H9 (cell line): Measurements from ENCODE around the gene CACNA2D3. TPM values are rescaled to one million over a fixed set of nuclear protein-coding genes. Genes with fewer than 3 reads are reported as not detected.

ENCODE experiments used
- DNase-seq: peaks from one replicate; pipeline ENCODE4 v3.0.0-alpha.2; 2017
- H2AFZ ChIP-seq: one replicate; pipeline ENCODE4 v1.6.1; 2013; ENCODE audit warnings: mild to moderate bottlenecking, low read length, control low read depth, moderate library complexity
- H2AK5ac ChIP-seq: 2 replicates; pipeline ENCODE4 v1.6.1; 2013; ENCODE audit warnings: low read length, control low read depth, mixed read lengths; ENCODE audit not compliant: insufficient read length
- H2BK120ac ChIP-seq: one replicate; pipeline ENCODE4 v1.6.1; 2013; ENCODE audit warnings: low read depth, mild to moderate bottlenecking, low read length, control low read depth, inconsistent platforms; ENCODE audit not compliant: poor library complexity, severe bottlenecking
- H2BK12ac ChIP-seq: 2 replicates; pipeline ENCODE4 v1.6.1; 2013; ENCODE audit warnings: low read length, control low read depth, mixed read lengths, low read depth; ENCODE audit not compliant: insufficient read length
- H2BK15ac ChIP-seq: 2 replicates; pipeline ENCODE4 v1.6.1; 2013; ENCODE audit warnings: low read depth, low read length, control low read depth
- H2BK20ac ChIP-seq: one replicate; pipeline ENCODE4 v1.6.1; 2013; ENCODE audit warnings: low read depth, mild to moderate bottlenecking, low read length, control low read depth, inconsistent platforms; ENCODE audit not compliant: poor library complexity, severe bottlenecking
- H2BK5ac ChIP-seq: 2 replicates; pipeline ENCODE4 v1.6.1; 2013; ENCODE audit warnings: low read length, control low read depth, mixed read lengths; ENCODE audit not compliant: insufficient read length
- H3K14ac ChIP-seq: 2 replicates; pipeline ENCODE4 v1.6.1; 2013; ENCODE audit warnings: low read length, control low read depth; ENCODE audit not compliant: insufficient read depth
- H3K18ac ChIP-seq: 2 replicates; pipeline ENCODE4 v1.6.1; 2013; ENCODE audit warnings: low read depth, mild to moderate bottlenecking, mixed read lengths, low read length, control low read depth; ENCODE audit not compliant: insufficient read length
- H3K23ac ChIP-seq: 2 replicates; pipeline ENCODE4 v1.6.1; 2013; ENCODE audit warnings: low read length, control low read depth, mixed read lengths, low read depth; ENCODE audit not compliant: insufficient read length
- H3K23me2 ChIP-seq: 2 replicates; pipeline ENCODE4 v1.6.1; 2013; ENCODE audit warnings: low read depth, mild to moderate bottlenecking, mixed read lengths, low read length, control low read depth; ENCODE audit not compliant: insufficient read length, poor library complexity, severe bottlenecking
- H3K27ac ChIP-seq: 2 replicates; pipeline ENCODE4 v1.5.1; 2013; ENCODE audit warnings: low read length, control low read depth, mixed read lengths, low read depth; ENCODE audit not compliant: insufficient read length
- H3K27me3 ChIP-seq: 2 replicates; pipeline ENCODE4 v1.6.1; 2013; ENCODE audit warnings: low read length, control low read depth, inconsistent platforms; ENCODE audit not compliant: insufficient read depth
- H3K4ac ChIP-seq: 2 replicates; pipeline ENCODE4 v1.6.1; 2013; ENCODE audit warnings: low read depth, mild to moderate bottlenecking, control low read depth, inconsistent platforms, low read length, moderate library complexity
- H3K4me1 ChIP-seq: 2 replicates; pipeline ENCODE4 v1.6.1; 2013; ENCODE audit warnings: low read length, control low read depth, inconsistent platforms; ENCODE audit not compliant: insufficient read depth
- H3K4me2 ChIP-seq: 2 replicates; pipeline ENCODE4 v1.6.1; 2013; ENCODE audit warnings: low read length, control low read depth, mixed read lengths; ENCODE audit not compliant: insufficient read length, insufficient read depth
- H3K56ac ChIP-seq: 2 replicates; pipeline ENCODE4 v1.6.1; 2013; ENCODE audit warnings: low read depth, mild to moderate bottlenecking, mixed read lengths, low read length, control low read depth; ENCODE audit not compliant: insufficient read length
- H3K79me1 ChIP-seq: 2 replicates; pipeline ENCODE4 v1.6.1; 2013; ENCODE audit warnings: low read depth, mild to moderate bottlenecking, moderate library complexity, low read length, control low read depth, inconsistent platforms; ENCODE audit not compliant: insufficient read depth, poor library complexity, severe bottlenecking
- H3K79me2 ChIP-seq: 2 replicates; pipeline ENCODE4 v1.6.1; 2013; ENCODE audit warnings: low read length, control low read depth, inconsistent platforms; ENCODE audit not compliant: insufficient read depth
- H3K9ac ChIP-seq: 2 replicates; pipeline ENCODE4 v1.6.1; 2013; ENCODE audit warnings: low read length, control low read depth, mixed read lengths; ENCODE audit not compliant: insufficient read length; ENCODE audit errors: extremely low read depth
- H3K9me3 ChIP-seq: one replicate; pipeline ENCODE4 v1.6.1; 2013; ENCODE audit warnings: low read depth, low read length, inconsistent platforms; ENCODE audit not compliant: control insufficient read depth
- H3T11ph ChIP-seq: one replicate; pipeline ENCODE4 v1.6.1; 2013; ENCODE audit warnings: mild to moderate bottlenecking, low read length, control low read depth, inconsistent platforms
- H4K20me1 ChIP-seq: one replicate; pipeline ENCODE4 v1.6.1; 2013; ENCODE audit not compliant: control insufficient read depth, insufficient read length, insufficient read depth
- H4K5ac ChIP-seq: 2 replicates; pipeline ENCODE4 v1.6.1; 2013; ENCODE audit warnings: low read depth, mild to moderate bottlenecking, mixed read lengths, low read length, control low read depth; ENCODE audit not compliant: insufficient read length
- H4K8ac ChIP-seq: replicated peaks from 2 replicates; pipeline ENCODE4 v1.6.1; 2013; ENCODE audit warnings: low read length, control low read depth, mixed read lengths, low read depth; ENCODE audit not compliant: insufficient read length
- H4K91ac ChIP-seq: 2 replicates; pipeline ENCODE4 v1.6.1; 2013; ENCODE audit warnings: low read depth, mild to moderate bottlenecking, moderate library complexity, mixed read lengths, low read length, control low read depth; ENCODE audit not compliant: insufficient read length
- H3K27ac Mint-ChIP-seq, 3 experiments: 2 replicates in 2 of 3; 3 replicates in 1 of 3; pipeline ENCODE4 v1.8.0; 2020 to 2021; ENCODE audit warnings: mixed read lengths in 3 of 3, mild to moderate bottlenecking in 1 of 3, moderate library complexity in 1 of 3
- H3K27me3 Mint-ChIP-seq: 2 replicates; pipeline ENCODE4 v1.8.0; 2021; ENCODE audit warnings: low read depth, mild to moderate bottlenecking, moderate library complexity, mixed read lengths
- H3K36me3 Mint-ChIP-seq, 3 experiments: 2 replicates in 2 of 3; 3 replicates in 1 of 3; pipeline ENCODE4 v1.8.0; 2020 to 2021; ENCODE audit warnings: low read depth in 3 of 3, mixed read lengths in 3 of 3; ENCODE audit not compliant: insufficient read depth in 1 of 3
- H3K4me1 Mint-ChIP-seq, 2 experiments: 2 replicates each; pipeline ENCODE4 v1.8.0; 2020; ENCODE audit warnings: mixed read lengths in 2 of 2
- H3K4me3 Mint-ChIP-seq, 2 experiments: 2 replicates in 1 of 2; 3 replicates in 1 of 2; pipeline ENCODE4 v1.8.0; 2020 to 2021; ENCODE audit warnings: mild to moderate bottlenecking in 2 of 2, mixed read lengths in 2 of 2, moderate library complexity in 1 of 2
- H3K9me3 Mint-ChIP-seq, 2 experiments: 2 replicates in 1 of 2; 3 replicates in 1 of 2; pipeline ENCODE4 v1.8.0; 2020; ENCODE audit warnings: mild to moderate bottlenecking in 2 of 2, mixed read lengths in 2 of 2, moderate library complexity in 1 of 2
- WGBS: extraction: QIAGEN DNeasy Blood & Tissue Kit; methylation state at CpG from one replicate; pipeline ENCODE4 v1.1.7; 2013; ENCODE audit warnings: missing lambda C conversion rate, low lambda C conversion rate, mixed read lengths; ENCODE audit not compliant: insufficient read length; ENCODE audit errors: extremely low coverage; 5-methylcytosine and 5-hydroxymethylcytosine counted together
- total RNA-seq: library from RNA; stranded (reverse); gene quantifications from 2 replicates; pipeline ENCODE4 v1.2.1, GENCODE V29; 2021
- TF ChIP-seq, protein P1 (sequence below): fragments of 200-600 bp; sonication (generic); conservative IDR thresholded peaks from 3 replicates; pipeline ENCODE4 v1.8.0; 2021; ENCODE audit warnings: antibody characterized with exemption, mild to moderate bottlenecking

The CACNA2D3 gene
- total RNA-seq, 1 experiment from 2014 or later: 3.2 TPM

DNA sequence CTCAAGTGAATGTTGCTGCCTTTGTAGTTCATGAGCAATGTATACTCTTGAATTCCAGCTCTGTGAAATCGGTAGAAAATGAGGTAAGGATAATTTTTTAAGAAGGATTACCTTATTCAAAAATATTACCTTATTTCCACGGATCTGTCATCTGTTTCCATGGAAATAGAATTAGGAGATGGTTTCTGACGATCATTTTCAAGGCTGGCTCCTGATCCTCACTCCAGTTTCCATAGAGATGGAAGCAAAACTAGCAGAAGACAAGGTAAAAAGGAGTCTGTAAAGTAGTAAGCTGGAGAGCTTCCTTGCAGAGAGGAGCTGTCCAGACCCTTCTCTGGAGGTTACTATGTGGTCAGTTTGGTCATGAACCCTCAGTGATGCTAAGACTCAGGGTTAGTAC is 55.5 kb downstream of the CACNA2D3 start:
- Histone ChIP-seq H4K5ac (no peak overlapping the region), H3K18ac (no peak overlapping the region), H3K4me2 (no peak overlapping the region), H3K14ac (no peak overlapping the region), H3K79me1 (no peaks in the 10 kb centered on the region), H2AFZ (no peak overlapping the region), H2BK120ac (no peak overlapping the region), H3K23me2 (no peaks in the 10 kb centered on the region), H2BK20ac (no peak overlapping the region), H2BK5ac (no peak overlapping the region), H3K79me2 (no peaks in the 10 kb centered on the region), H2BK15ac (no peak overlapping the region), H3K27me3 (no peaks in the 10 kb centered on the region), H3K4ac (no peak overlapping the region), H3K9ac (no peak overlapping the region), H3K9me3 (no peaks in the 10 kb centered on the region), H3K56ac (no peak overlapping the region), H4K8ac (no peak overlapping the region), H3K27ac (no peak overlapping the region), H3K23ac (no peak overlapping the region), H3T11ph (no peak overlapping the region), H3K4me1 (peaks cover 4% of the 10 kb centered on the region), H4K91ac (no peak overlapping the region), H2AK5ac (no peak overlapping the region), H4K20me1 (no peaks in the 10 kb centered on the region), H2BK12ac (no peak overlapping the region)
- H3K27ac Mint-ChIP-seq: no peak overlapping the region
- no CpG with 5 or more reads among the region's 3 CpGs for WGBS
- no peaks in the 10 kb centered on the region; the same call in 1 of the 2 replicates for H3K27me3 Mint-ChIP-seq
- no peaks in the 10 kb centered on the region for H3K9me3 Mint-ChIP-seq
- H3K36me3 Mint-ChIP-seq: no peaks in the 10 kb centered on the region; a peak in 1 of 7 replicates
- no peak overlapping the region for H3K4me3 Mint-ChIP-seq
- DNase-seq: no peak
- TF ChIP-seq, protein P1, sequence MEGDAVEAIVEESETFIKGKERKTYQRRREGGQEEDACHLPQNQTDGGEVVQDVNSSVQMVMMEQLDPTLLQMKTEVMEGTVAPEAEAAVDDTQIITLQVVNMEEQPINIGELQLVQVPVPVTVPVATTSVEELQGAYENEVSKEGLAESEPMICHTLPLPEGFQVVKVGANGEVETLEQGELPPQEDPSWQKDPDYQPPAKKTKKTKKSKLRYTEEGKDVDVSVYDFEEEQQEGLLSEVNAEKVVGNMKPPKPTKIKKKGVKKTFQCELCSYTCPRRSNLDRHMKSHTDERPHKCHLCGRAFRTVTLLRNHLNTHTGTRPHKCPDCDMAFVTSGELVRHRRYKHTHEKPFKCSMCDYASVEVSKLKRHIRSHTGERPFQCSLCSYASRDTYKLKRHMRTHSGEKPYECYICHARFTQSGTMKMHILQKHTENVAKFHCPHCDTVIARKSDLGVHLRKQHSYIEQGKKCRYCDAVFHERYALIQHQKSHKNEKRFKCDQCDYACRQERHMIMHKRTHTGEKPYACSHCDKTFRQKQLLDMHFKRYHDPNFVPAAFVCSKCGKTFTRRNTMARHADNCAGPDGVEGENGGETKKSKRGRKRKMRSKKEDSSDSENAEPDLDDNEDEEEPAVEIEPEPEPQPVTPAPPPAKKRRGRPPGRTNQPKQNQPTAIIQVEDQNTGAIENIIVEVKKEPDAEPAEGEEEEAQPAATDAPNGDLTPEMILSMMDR: no peak
- H3K4me1 Mint-ChIP-seq: peaks cover 10 to 12% of the 10 kb centered on the region in 2 experiments
